HFFc6 (cell line): ENCODE data around the gene CPT1A. TPM values are rescaled to one million over a fixed set of nuclear protein-coding genes. Genes with fewer than 3 reads are reported as not detected.

Source experiments
- DNase-seq: peaks from one replicate; pipeline ENCODE4 v3.0.0-alpha.2; 2018
- H3K27ac Mint-ChIP-seq: 2 replicates; pipeline ENCODE4 v1.8.0; 2020; ENCODE audit warnings: mild to moderate bottlenecking, mixed read lengths
- H3K27me3 Mint-ChIP-seq: 2 replicates; pipeline ENCODE4 v1.8.0; 2021; ENCODE audit warnings: mild to moderate bottlenecking, moderate library complexity, mixed read lengths; ENCODE audit not compliant: insufficient read depth
- H3K36me3 Mint-ChIP-seq: 2 replicates; pipeline ENCODE4 v1.8.0; 2021; ENCODE audit warnings: low read depth, mixed read lengths
- H3K4me1 Mint-ChIP-seq: 2 replicates; pipeline ENCODE4 v1.8.0; 2020; ENCODE audit warnings: low read depth, mixed read lengths
- H3K4me3 Mint-ChIP-seq: 2 replicates; pipeline ENCODE4 v1.8.0; 2020; ENCODE audit warnings: mild to moderate bottlenecking, moderate library complexity, mixed read lengths
- H3K9me3 Mint-ChIP-seq: 2 replicates; pipeline ENCODE4 v1.8.0; 2020; ENCODE audit warnings: mild to moderate bottlenecking, mixed read lengths
- total RNA-seq, 6 experiments: library from RNA; stranded (reverse); fragmentation: NEBNext Ultra II Directional; extraction: Animal tissue kit (Norgen Biotek cat#: 25700); gene quantifications; 2 replicates in 1 of 6; 3 replicates in 5 of 6; pipeline ENCODE4 v1.2.3, GENCODE V29; 2021
- TF ChIP-seq, protein P1 (sequence below): fragments of 200-600 bp; sonication (generic); IDR thresholded peaks from 2 replicates; pipeline ENCODE4 v1.5.0; 2021; ENCODE audit warnings: antibody characterized with exemption, mild to moderate bottlenecking

Gene CPT1A
- total RNA-seq, 6 experiments from 2014 or later, result 35.5 to 63.7 (median 55.8) TPM

DNA sequence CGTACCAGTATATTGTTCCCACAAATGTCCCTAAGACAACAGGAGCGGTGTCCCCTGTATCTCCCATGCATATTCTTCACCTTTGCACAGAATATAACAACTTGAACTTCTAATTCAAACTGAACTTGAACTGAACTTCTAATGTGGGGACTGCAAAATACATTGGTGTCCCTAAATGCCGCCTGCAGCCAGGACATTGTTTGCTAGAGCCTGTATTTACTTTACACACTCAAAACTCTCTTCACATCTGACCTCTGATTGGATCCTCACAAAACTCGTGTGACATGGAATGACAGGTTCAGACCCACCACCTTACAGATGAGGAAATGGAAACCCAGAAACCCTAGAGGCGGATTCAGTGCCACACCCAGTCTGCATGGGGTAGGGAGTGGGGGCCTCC lies 6.4 kb downstream of the CPT1A start:
- DNase-seq, result no peak
- Mint-ChIP-seq H3K27me3 (no peaks in the 10 kb centered on the region), H3K4me3 (no peak overlapping the region), H3K27ac (no peak overlapping the region), H3K36me3 (peaks cover 4% of the 10 kb centered on the region; the same call in 1 of the 2 replicates), H3K9me3 (no peaks in the 10 kb centered on the region), H3K4me1 (peaks cover 39% of the 10 kb centered on the region)
- TF ChIP-seq, protein P1, sequence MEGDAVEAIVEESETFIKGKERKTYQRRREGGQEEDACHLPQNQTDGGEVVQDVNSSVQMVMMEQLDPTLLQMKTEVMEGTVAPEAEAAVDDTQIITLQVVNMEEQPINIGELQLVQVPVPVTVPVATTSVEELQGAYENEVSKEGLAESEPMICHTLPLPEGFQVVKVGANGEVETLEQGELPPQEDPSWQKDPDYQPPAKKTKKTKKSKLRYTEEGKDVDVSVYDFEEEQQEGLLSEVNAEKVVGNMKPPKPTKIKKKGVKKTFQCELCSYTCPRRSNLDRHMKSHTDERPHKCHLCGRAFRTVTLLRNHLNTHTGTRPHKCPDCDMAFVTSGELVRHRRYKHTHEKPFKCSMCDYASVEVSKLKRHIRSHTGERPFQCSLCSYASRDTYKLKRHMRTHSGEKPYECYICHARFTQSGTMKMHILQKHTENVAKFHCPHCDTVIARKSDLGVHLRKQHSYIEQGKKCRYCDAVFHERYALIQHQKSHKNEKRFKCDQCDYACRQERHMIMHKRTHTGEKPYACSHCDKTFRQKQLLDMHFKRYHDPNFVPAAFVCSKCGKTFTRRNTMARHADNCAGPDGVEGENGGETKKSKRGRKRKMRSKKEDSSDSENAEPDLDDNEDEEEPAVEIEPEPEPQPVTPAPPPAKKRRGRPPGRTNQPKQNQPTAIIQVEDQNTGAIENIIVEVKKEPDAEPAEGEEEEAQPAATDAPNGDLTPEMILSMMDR, result no peak

DNA sequence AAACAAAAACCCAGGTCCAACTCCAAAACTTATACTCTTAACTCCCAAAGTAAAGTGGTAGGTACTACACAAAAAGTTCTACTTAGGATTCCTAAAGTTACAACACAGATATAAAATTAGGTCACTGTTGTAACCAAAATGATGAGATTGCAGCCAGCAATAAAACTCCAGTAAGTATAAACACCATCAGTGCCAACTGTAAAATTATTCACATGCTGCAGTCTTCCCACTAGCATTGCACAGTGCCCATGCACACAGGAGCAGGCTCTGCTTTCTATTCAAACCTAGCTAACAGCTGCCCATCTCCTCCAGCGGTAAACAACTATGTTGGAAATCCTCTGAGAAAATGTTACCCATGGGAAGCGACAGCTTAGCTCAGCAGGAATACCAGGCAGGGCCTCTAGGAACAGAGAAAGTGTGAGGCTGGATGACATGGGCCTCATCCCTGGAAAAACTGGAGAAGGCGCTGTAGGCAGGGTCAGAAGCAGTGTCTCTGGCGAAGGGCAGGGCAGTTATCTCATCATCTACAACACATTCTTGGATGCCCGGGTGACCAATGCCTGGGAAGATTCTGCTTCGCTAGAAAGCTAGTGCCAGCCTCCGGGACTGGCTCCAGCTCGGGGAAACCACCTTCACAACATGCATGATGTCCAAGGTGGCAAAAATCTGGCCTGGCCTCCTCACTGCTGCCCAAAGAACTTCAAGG lies 9.1 kb downstream of the CPT1A start:
- H3K4me1 Mint-ChIP-seq, result peaks cover 17% of the 10 kb centered on the region
- no peaks in the 10 kb centered on the region; the same call in 1 of the 2 replicates for H3K27me3 Mint-ChIP-seq
- H3K36me3 Mint-ChIP-seq, result peaks cover 11% of the 10 kb centered on the region
- DNase-seq, result no peak
- H3K9me3 Mint-ChIP-seq, result no peaks in the 10 kb centered on the region
- no peak overlapping the region for H3K4me3 Mint-ChIP-seq
- no peak overlapping the region for H3K27ac Mint-ChIP-seq
- TF ChIP-seq, protein P1, result no peak

DNA sequence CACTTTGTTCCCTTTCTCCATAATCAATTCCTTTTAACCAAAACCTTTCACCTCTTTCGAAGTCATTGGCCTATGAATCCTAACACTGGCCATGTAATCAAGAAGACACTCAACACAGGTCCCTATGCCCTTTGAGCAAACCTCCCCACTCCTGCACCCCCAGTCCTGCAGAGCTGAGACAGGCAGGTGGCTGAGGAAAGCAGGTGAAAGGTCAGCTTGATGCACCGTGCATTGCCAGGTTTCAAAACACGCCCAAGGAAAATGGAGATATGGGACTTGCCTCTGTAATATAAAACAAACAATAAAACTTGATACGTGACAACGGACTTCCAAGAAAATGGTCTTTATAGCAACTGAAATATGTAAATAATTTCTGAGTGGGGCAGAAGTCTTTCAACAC lies 10.6 kb downstream of the CPT1A start:
- TF ChIP-seq, protein P1, result no peak
- DNase-seq, result no peak
- no peak overlapping the region for H3K27ac Mint-ChIP-seq
- no peaks in the 10 kb centered on the region for H3K9me3 Mint-ChIP-seq
- H3K36me3 Mint-ChIP-seq, result peaks cover 7% of the 10 kb centered on the region; the same call in 1 of the 2 replicates
- no peak overlapping the region for H3K4me3 Mint-ChIP-seq
- H3K4me1 Mint-ChIP-seq, result peaks cover 14% of the 10 kb centered on the region
- H3K27me3 Mint-ChIP-seq, result no peaks in the 10 kb centered on the region; the same call in 1 of the 2 replicates

DNA sequence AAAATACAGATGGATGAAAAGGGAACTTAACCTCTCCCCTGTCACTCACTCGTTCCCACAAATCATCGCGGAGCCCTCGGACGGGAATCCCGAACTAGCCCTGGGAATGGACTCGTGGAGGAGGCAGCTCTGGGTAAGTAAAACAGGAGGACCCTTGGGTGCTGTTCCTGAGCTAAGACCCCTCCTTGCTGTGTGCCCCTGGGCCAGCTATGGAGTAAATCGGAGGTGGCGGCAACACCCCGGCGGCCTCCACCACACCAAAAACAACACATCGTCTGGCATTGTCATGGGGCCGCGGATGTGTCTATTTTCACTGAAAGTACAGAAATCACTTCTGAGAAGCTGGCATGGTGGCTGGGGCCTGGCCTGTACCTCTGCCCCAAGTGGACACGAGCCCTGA lies 12.1 kb downstream of the CPT1A start:
- H3K27ac Mint-ChIP-seq, result no peak overlapping the region
- no peak for DNase-seq
- H3K4me3 Mint-ChIP-seq, result no peak overlapping the region
- TF ChIP-seq, protein P1, result no peak
- no peaks in the 10 kb centered on the region for H3K9me3 Mint-ChIP-seq
- H3K4me1 Mint-ChIP-seq, result peaks cover 10% of the 10 kb centered on the region
- no peaks in the 10 kb centered on the region; the same call in 1 of the 2 replicates for H3K27me3 Mint-ChIP-seq
- H3K36me3 Mint-ChIP-seq, result peaks cover 7% of the 10 kb centered on the region; the same call in 1 of the 2 replicates

DNA sequence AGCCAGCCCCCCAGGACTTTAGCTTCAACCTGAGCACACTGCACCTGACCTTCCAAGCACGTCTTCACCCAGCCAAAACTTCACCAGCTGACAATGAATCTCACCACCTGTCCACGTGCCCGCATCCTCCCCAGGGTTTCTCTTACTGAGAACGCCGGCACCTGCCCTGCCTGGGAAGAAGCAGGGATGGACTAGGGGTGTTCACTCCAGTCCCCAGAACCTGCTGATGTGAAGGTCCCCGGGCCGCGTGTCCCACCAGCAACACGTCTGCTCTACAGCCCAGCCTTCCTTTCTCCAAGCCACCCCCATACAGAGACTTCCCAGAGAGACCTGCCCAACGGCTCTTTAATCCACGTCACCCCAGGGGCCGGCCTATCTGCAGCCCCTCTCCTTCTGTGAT lies 12.8 kb downstream of the CPT1A start:
- H3K4me1 Mint-ChIP-seq, result peaks cover 10% of the 10 kb centered on the region
- no peaks in the 10 kb centered on the region; the same call in 1 of the 2 replicates for H3K27me3 Mint-ChIP-seq
- TF ChIP-seq, protein P1, result no peak
- peaks cover 7% of the 10 kb centered on the region; the same call in 1 of the 2 replicates for H3K36me3 Mint-ChIP-seq
- no peak overlapping the region for H3K27ac Mint-ChIP-seq
- H3K4me3 Mint-ChIP-seq, result no peak overlapping the region
- H3K9me3 Mint-ChIP-seq, result no peaks in the 10 kb centered on the region
- no peak for DNase-seq
